GM23248 (cell line): ENCODE measurements around the gene KIF3B. TPM values are rescaled to one million over a fixed set of nuclear protein-coding genes. Genes with fewer than 3 reads are reported as not detected.
A peak's percentile ranks its signal among the peaks of the same experiment; 100 is the strongest.
"Not testable (repeated sequence)": the region's sequence is repeated elsewhere in the genome, so short reads cannot be mapped to it uniquely, and the experiment has no call there.

Experiments used
- DNase-seq: peaks from one replicate; pipeline ENCODE4 v3.0.0-alpha.2; 2015
- H2AFZ ChIP-seq: fragments of 200-600 bp; sonication (generic); 2 replicates; pipeline ENCODE4 v1.6.1; 2016; ENCODE audit warnings: antibody characterized with exemption
- H3F3A ChIP-seq: fragments of 200-600 bp; sonication (generic); 2 replicates; pipeline ENCODE4 v1.6.1; 2016; ENCODE audit warnings: mild to moderate bottlenecking, antibody characterized with exemption, mixed run types; ENCODE audit not compliant: insufficient read depth
- H3K27ac ChIP-seq: fragments of 200-600 bp; sonication (generic); 2 replicates; pipeline ENCODE4 v1.5.1; 2016; ENCODE audit warnings: mild to moderate bottlenecking
- H3K27me3 ChIP-seq: fragments of 200-600 bp; sonication (generic); replicated peaks from 2 replicates; pipeline ENCODE4 v1.6.1; 2016; ENCODE audit warnings: mild to moderate bottlenecking; ENCODE audit not compliant: insufficient read depth
- H3K36me3 ChIP-seq: fragments of 200-600 bp; sonication (generic); 2 replicates; pipeline ENCODE4 v1.6.1; 2016; ENCODE audit warnings: low read depth, mild to moderate bottlenecking
- H3K4me1 ChIP-seq: fragments of 200-600 bp; sonication (generic); 2 replicates; pipeline ENCODE4 v1.6.1; 2016; ENCODE audit warnings: mild to moderate bottlenecking; ENCODE audit not compliant: insufficient read depth
- H3K4me2 ChIP-seq: fragments of 200-600 bp; sonication (generic); one replicate; pipeline ENCODE4 v1.6.1; 2016; ENCODE audit warnings: mild to moderate bottlenecking; ENCODE audit not compliant: unreplicated experiment
- H3K4me3 ChIP-seq: fragments of 200-600 bp; sonication (generic); 2 replicates; pipeline ENCODE4 v1.5.1; 2016; ENCODE audit warnings: mild to moderate bottlenecking
- H3K79me2 ChIP-seq: fragments of 200-600 bp; sonication (generic); 2 replicates; pipeline ENCODE4 v1.6.1; 2016; ENCODE audit warnings: mild to moderate bottlenecking; ENCODE audit not compliant: insufficient read depth
- H3K9ac ChIP-seq: fragments of 200-600 bp; sonication (generic); 2 replicates; pipeline ENCODE4 v1.6.1; 2016; ENCODE audit warnings: mild to moderate bottlenecking
- H3K9me2 ChIP-seq: fragments of 200-600 bp; sonication (generic); 2 replicates; pipeline ENCODE4 v1.6.1; 2016; ENCODE audit warnings: mixed run types, mild to moderate bottlenecking, moderate library complexity; ENCODE audit not compliant: insufficient read depth
- H3K9me3 ChIP-seq: fragments of 200-600 bp; sonication (generic); one replicate; pipeline ENCODE4 v1.6.1; 2017; ENCODE audit warnings: low read depth
- H4K20me1 ChIP-seq: fragments of 200-600 bp; sonication (generic); 2 replicates; pipeline ENCODE4 v1.6.0; 2016; ENCODE audit not compliant: insufficient read depth
- EZH2 ChIP-seq: fragments of 200-600 bp; sonication (generic); IDR thresholded peaks from 2 replicates; pipeline ENCODE4 v1.6.1; 2018; ENCODE audit warnings: antibody characterized with exemption, mild to moderate bottlenecking; ENCODE audit not compliant: insufficient read depth, poor library complexity, severe bottlenecking
- EZH2phosphoT487 ChIP-seq: fragments of 200-600 bp; sonication (generic); IDR thresholded peaks from 2 replicates; pipeline ENCODE4 v1.6.1; 2018; ENCODE audit warnings: antibody characterized with exemption, moderate library complexity, mild to moderate bottlenecking, low read depth; ENCODE audit not compliant: insufficient read depth
- WGBS, 2 experiments: methylation state at CpG; one replicate each; pipeline ENCODE4 v1.1.6; 2015 to 2017; ENCODE audit warnings: low lambda C conversion rate in 2 of 2, low coverage in 1 of 2; ENCODE audit errors: missing lambda C conversion rate in 2 of 2; 5-methylcytosine and 5-hydroxymethylcytosine counted together
- in situ Hi-C: fragments of 300-500 bp; cut with MboI; formaldehyde crosslinking; loops from 2 replicates; pipeline ENCODE4 v1.15.0; 2020
- polyA plus RNA-seq: library from polyadenylated mRNA; unstranded; fragments of >200 nt; fragmentation: Nextera tagmentation; extraction: Ambion mirVana; gene quantifications from 2 replicates; pipeline ENCODE4 v1.2.1, GENCODE V29; 2016
- total RNA-seq: library from RNA; depleted of rRNA; stranded (reverse); fragments of >200 nt; shearing (Covaris generic); gene quantifications from 2 replicates; pipeline ENCODE4 v1.2.3, GENCODE V29; 2014

Gene KIF3B
- total and polyA plus RNA-seq, 2 experiments from 2014 or later = 8.8 to 28.3 TPM

DNA sequence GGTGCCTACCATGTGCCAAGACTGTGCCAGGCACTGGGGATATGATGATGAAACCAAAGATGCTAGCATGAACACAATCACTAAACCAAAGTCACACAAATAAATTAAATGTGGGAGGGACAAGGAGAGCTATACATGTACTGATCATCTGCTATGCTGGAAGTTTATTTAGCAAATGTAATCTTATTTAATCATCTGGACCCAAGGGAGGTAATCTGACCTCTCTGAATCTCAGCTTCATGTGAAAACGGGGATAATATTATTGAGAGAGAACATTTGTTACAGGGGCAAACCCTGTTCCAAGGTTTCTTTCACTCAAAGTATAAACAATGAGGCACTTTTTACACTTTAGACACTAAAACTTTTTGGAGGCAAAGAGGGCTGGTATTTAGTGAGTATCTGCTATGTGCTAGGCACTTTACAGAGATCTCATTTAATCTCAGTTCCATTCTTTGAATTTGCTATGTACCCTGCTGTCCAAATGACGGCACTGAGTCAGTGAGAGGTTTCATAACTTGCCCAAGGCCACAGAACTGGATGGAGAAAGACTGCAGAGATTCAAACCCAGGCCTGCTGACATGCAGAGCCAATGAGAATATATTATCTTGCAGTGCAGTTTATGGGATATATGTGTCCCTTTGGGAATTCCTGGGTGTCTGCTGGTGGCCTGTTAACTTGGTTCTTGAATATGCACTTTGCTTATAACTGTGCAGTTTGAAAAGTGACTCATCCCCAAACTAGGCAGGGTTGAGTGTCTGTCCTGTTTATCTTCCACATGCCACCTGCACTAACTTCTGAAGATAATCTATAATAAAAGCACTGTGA lies 77.4 kb downstream of the KIF3B start:
- H3K79me2 ChIP-seq = peaks cover 11% of the 10 kb centered on the region
- no peak overlapping the region for H3K4me3 ChIP-seq
- H3K36me3 ChIP-seq = no peaks in the 10 kb centered on the region
- peaks cover 36% of the 10 kb centered on the region for H3K4me1 ChIP-seq
- DNase-seq = peak; percentile 81
- H3K9me3 ChIP-seq = no peaks in the 10 kb centered on the region
- no peaks in the 10 kb centered on the region for H3K9me2 ChIP-seq
- H3K27ac ChIP-seq = peak overlapping the region; percentile 93
- 13 to 16% methylated on average over 2 of the region's 2 CpGs for WGBS, 2 experiments
- H3K4me2 ChIP-seq = peak overlapping the region; percentile 46
- no peak overlapping the region for H3K9ac ChIP-seq
- peaks cover 52% of the 10 kb centered on the region for H3F3A ChIP-seq
- TF ChIP-seq EZH2 (no peak), EZH2phosphoT487 (no peak)
- H4K20me1 ChIP-seq = no peaks in the 10 kb centered on the region
- H2AFZ ChIP-seq = no peak overlapping the region
- in situ Hi-C loops = no loop called here
- no peaks in the 10 kb centered on the region for H3K27me3 ChIP-seq

GRCh38 chr20:32355417-32355841 lies 78.0 kb downstream of the KIF3B start:
- TF ChIP-seq EZH2 (no peak), EZH2phosphoT487 (no peak)
- Histone ChIP-seq H3K36me3 (no peaks in the 10 kb centered on the region), H3K27ac (peak overlapping the region; percentile 93), H3K79me2 (peaks cover 17% of the 10 kb centered on the region), H3K4me3 (no peak overlapping the region), H3K4me1 (peaks cover 38% of the 10 kb centered on the region), H3K4me2 (peak overlapping the region; percentile 46), H3K9me3 (no peaks in the 10 kb centered on the region), H3F3A (peaks cover 53% of the 10 kb centered on the region), H2AFZ (no peak overlapping the region), H3K27me3 (no peaks in the 10 kb centered on the region), H4K20me1 (no peaks in the 10 kb centered on the region), H3K9me2 (no peaks in the 10 kb centered on the region), H3K9ac (no peak overlapping the region)
- 73 to 74% methylated on average over 6 of the region's 6 CpGs for WGBS, 2 experiments
- in situ Hi-C loops = no loop called here
- DNase-seq = no peak

DNA sequence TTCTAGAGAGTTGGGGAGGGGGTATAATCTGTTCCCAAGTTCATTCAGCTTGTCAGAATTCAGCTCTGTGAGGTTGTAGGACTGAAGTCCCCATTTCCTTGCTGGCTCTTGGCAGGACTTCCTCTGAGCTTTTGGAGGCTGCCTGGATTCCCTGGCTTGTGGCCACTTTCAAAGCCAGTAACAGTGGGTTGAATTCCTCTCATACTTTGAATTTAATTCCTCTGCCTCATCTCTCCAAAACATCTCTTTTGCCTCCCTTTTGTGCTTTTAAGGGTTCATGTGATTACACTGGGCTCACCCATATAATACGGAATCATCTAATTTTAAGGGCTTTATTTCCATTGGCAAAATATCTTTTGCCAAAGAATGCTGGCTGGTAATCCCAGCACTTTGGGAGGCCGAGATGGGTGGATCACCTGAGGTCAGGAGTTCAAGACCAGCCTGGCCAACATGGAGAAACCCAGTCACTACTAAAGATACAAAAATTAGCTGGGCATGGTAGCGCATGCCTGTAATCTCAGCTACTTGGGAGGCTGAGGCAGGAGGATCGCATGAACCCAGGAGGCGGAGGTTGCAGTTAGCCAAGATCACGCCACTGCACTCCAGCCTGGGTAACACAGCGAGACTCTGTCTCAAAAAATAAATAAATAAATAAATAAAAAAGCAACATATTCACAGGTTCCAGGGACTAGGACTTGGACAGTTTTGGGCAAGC lies 78.6 kb downstream of the KIF3B start:
- H3F3A ChIP-seq = peaks cover 53% of the 10 kb centered on the region
- peaks cover 23% of the 10 kb centered on the region for H3K79me2 ChIP-seq
- H3K9me2 ChIP-seq, H3K27me3 ChIP-seq, H4K20me1 ChIP-seq, H3K9me3 ChIP-seq, in situ Hi-C loops, H3K4me3 ChIP-seq, H3K9ac ChIP-seq, H3K36me3 ChIP-seq: not testable (repeated sequence)
- H3K4me1 ChIP-seq = peaks cover 44% of the 10 kb centered on the region
- peak overlapping the region; percentile 93 for H3K27ac ChIP-seq
- H3K4me2 ChIP-seq = peak overlapping the region; percentile 46
- H2AFZ ChIP-seq = peak overlapping the region; percentile 79; the same call in 1 of the 2 replicates
- 72% methylated on average over 7 of the region's 7 CpGs for WGBS, 2 experiments
- peak; percentile 72 for DNase-seq

DNA sequence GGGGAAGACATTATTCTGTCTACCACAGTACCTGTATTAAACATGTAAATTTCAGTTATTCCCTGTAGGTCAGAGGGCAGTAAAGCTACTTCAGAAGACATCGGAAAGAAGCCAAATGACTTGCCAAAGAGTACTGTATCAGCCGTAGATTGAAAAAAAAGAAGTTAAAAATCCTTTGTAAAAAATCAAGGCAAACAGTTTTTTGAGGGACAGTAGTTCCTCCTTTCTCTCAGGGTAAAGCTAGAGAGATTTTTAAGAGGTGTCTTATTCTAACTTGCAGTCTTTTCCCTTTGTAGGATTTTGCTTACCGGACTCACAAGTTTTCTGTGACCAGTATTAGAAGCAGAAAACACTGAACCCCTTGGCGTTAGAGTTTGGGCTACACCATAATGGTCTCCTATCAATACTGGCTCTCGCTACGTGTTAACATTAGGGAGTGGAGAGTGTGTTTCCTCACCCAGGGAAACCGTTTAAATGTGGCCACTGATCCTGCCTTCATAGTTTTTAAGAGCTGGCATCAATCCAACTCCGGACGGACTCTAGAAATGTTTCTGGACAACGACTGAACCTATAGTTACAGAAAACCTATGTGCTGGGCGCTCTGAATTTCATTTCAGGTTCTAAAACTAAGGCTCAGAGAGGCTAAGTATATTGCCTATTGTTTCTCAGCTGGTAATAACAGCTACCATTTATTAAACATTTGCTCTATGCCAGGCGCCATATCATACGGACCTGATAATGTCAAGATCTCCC lies 79.3 kb downstream of the KIF3B start:
- Histone ChIP-seq H3K27me3 (no peaks in the 10 kb centered on the region), H3K9me2 (no peaks in the 10 kb centered on the region), H3K9me3 (no peaks in the 10 kb centered on the region), H4K20me1 (no peaks in the 10 kb centered on the region), H3K4me3 (peak overlapping the region; percentile 78), H3K36me3 (no peaks in the 10 kb centered on the region), H3K4me2 (peak overlapping the region; percentile 90), H3K79me2 (peaks cover 31% of the 10 kb centered on the region), H3K9ac (peak overlapping the region; percentile 92), H2AFZ (peak overlapping the region; percentile 79), H3K27ac (peak overlapping the region; percentile 93), H3K4me1 (peaks cover 45% of the 10 kb centered on the region), H3F3A (peaks cover 53% of the 10 kb centered on the region)
- in situ Hi-C loops = no loop called here
- no peak for TF ChIP-seq EZH2
- no peak for TF ChIP-seq EZH2phosphoT487
- DNase-seq = peak; percentile 44
- 16 to 20% methylated on average over 13 of the region's 13 CpGs for WGBS, 2 experiments
